ENCODE measurements around the gene PRRT2.

Gene PRRT2

DNA sequence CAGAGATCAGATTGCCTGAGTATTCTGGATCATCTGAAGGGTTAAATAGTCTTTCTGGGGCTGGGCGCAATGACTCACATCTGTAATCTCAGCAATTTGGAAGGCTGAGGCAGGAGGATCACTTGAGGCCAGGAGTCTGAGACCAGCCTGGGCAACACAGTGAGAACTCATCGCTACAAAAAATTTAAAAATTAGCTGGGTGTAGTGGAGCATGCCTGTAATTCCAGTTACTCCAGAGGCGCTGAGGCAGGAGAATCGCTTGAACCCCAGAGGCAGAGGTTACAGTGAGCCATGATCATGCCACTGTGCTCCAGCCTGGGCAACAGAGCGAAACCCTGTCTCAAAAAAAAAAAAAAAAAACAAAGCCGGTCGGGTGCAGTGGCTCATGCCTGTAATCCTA is 23.9 kb downstream of the PRRT2 start:
- DNase-seq = no peak

DNA sequence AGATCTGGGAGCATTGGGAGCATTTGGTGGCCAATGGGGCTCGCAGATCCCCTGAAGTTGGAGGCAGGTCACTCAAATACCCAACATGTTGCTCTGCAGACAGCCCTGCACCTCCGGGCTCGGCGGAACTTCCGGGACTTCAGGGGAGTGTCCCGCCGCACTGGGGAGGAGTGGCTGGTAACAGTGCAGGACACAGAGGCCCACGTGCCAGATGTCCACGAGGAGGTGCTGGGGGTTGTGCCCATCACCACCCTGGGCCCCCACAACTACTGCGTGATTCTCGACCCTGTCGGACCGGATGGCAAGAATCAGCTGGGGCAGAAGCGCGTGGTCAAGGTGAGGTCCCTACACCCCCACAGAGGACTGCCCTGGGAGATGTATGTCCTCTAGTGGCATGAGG is 24.6 kb downstream of the PRRT2 start:
- no peak for DNase-seq

GRCh38 chr16:29837841-29838240 is 25.8 kb downstream of the PRRT2 start:
- DNase-seq = no peak

GRCh38 chr16:29839822-29840221 is 27.8 kb downstream of the PRRT2 start:
- no peak for DNase-seq

- DNase-seq = no peak
These were observed 28.2 kb downstream of the PRRT2 start for GRCh38 chr16:29840240-29840639.

DNA sequence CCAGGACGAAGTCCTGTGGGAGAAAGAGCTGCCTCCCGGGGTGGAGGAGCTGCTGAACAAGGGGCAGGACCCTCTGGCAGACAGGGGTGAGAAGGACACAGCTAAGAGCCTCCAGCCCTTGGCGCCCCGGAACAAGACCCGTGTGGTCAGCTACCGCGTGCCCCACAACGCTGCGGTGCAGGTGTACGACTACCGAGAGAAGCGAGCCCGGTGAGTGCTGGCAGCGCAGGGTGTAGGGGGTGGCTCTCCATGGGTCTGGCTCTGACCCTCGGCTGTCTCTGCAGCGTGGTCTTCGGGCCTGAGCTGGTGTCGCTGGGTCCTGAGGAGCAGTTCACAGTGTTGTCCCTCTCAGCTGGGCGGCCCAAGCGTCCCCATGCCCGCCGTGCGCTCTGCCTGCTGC is 29.6 kb downstream of the PRRT2 start:
- no peak for DNase-seq

DNA sequence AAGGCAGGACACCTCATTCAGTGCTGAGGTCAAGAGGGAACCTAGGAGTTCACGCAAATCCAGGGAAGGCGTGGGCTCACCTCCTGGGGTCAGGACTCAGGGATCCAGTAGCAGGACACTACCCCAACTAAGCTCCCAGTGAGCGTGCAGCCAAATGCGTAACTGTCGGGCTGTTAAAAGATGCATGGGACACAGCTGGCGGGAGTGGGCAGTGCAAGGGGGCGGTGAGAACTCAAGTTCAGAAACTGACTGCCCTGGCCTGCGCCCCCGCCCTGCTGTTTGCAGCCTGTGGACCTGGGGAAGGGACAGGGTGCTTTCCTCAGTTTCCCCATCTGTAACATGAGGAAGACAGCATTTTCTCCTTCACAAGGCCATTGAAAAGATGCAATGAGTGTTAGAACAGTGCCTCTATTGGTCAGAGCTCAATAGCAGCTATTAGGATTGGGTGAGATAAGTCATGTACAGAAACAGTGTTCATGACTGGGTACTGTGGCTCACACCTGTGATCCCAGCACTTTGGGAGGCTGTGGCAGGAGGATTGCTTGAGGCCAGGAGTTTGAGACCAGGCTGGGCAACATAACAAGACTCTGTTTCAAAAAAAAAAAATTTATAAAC is 30.8 kb downstream of the PRRT2 start:
- no peak for DNase-seq

GRCh38 chr16:29843931-29844330 is 31.9 kb downstream of the PRRT2 start:
- no peak for DNase-seq

DNA sequence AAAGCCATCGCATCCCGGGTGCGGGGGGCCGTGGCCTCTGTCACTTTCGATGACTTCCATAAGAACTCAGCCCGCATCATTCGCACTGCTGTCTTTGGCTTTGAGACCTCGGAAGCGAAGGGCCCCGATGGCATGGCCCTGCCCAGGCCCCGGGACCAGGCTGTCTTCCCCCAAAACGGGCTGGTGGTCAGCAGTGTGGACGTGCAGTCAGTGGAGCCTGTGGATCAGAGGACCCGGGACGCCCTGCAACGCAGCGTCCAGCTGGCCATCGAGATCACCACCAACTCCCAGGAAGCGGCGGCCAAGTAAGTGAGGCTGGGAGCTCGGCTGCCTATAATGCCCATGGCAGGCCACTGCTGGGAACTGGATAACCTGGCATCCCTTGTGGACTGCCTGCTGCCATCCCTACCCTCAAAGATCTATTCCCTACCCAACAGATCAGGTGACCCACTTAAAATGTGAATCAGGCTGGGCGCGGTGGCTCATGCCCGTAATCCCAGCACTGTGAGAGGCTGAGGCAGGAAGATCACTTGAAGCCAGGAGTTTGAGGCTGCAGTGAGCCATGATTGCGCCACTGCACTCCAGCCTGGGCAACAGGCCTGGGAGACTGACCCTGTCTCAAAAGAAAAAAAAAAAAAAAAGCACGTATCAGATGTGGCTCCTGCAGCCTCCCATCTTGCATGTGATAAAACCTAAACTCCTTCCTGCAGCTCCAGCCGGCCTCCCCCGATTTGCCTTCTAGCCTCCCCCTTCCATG is 32.8 kb downstream of the PRRT2 start:
- no peak for DNase-seq

- no peak for DNase-seq
These were observed 33.7 kb downstream of the PRRT2 start for GRCh38 chr16:29845656-29846055.

DNA sequence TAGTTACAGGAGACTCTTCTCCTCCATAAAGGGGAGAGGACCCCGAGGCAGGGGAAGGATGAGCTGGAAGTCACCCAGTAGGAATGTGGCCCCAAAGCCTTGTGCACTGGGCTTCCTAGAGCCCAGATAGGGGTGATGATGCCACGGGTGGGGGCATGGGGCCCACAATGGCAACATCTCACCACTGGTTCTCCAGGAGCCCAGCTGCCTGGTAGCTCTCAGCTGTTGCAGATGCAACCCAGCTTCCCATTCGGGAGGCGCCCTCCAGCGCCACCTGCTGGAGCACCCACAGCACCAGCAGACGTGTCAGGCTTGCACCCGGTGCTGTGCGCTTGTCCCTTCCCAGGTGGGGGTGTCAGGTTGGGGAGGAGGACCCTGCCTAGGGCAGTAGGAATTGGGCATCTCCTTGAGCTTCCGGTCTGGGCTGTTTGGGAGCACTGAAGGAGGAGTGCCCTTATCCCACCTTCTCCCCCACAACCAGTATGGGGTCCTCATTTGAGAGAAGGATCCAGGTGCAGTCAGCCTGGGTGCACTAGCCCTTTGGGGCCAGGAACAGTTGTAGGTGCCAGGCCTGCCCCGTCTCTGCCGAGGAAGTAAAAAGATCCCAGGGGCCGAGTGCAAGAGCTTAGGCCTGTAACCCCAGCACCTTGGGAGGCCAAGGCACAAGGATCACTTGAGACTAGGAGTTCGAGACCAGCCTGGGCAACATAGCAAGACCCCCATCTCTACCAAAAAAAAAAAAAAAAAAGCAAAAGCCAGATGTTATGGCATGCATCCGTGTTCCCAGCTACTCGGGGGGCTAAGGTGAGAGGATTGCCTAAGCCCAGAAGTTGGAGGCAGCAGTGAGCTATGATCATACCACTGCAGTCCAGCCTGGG is 36.7 kb downstream of the PRRT2 start:
- peak; percentile 56 to 75 (median 70) for DNase-seq

DNA sequence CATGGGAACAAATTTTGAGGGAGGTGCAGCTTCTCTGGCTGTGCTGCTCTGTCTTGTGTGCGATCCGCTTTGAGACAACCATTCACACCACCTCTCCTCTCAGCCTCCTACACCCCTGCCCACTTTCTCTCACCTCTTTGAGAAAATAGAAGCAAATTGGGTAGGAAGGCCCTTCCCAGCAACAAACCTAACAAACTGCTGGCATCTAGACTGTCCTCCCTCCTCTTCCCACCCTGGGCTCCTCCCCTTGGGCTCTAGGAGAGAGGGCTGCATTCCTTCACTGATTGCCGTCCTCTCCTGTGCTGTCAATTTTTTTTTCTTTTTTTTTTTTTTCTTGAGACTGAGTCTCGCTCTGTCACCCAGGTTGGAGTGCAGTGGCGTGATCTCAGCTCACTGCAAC is 37.5 kb downstream of the PRRT2 start:
- DNase-seq = no peak

- no peak for DNase-seq
These were observed 39.0 kb downstream of the PRRT2 start for GRCh38 chr16:29850998-29851397.

GRCh38 chr16:29852654-29853053 is 40.7 kb downstream of the PRRT2 start:
- no peak for DNase-seq

DNA sequence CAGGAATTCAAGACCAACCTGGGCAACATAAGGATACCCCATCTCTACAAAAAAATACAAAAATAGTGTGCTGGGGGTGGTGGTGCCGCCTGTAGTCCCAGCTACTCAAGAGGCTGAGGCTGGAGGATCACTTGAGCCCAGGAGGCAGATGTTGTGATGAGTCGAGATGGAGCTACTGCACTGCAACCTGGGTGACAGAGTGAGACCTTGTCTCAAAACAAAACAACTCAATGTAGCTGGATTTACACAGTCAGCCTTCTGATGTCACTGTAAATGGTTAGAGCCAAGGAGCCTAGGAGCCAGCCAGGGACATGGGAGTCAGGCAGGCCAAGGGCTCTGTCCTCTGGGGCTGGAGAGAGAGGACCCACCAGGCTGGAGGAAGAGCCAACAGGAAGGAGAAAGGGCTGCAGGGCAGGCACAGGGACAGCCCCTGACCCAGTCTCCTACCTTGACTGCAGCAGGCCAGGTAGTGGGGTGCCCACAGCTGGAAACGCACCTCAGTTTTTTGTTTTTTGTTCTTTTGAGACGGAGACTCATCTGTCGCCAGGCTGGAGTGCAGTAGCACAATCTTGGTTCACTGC is 42.6 kb downstream of the PRRT2 start:
- no peak for DNase-seq

- DNase-seq = no peak
These were observed 45.3 kb downstream of the PRRT2 start for GRCh38 chr16:29857133-29857760.

GRCh38 chr16:29858149-29858849 is 46.3 kb downstream of the PRRT2 start:
- no peak for DNase-seq

- no peak for DNase-seq
These were observed 47.0 kb downstream of the PRRT2 start for GRCh38 chr16:29858974-29859373.

- DNase-seq = no peak
These were observed 48.2 kb downstream of the PRRT2 start for GRCh38 chr16:29860218-29860617.

DNA sequence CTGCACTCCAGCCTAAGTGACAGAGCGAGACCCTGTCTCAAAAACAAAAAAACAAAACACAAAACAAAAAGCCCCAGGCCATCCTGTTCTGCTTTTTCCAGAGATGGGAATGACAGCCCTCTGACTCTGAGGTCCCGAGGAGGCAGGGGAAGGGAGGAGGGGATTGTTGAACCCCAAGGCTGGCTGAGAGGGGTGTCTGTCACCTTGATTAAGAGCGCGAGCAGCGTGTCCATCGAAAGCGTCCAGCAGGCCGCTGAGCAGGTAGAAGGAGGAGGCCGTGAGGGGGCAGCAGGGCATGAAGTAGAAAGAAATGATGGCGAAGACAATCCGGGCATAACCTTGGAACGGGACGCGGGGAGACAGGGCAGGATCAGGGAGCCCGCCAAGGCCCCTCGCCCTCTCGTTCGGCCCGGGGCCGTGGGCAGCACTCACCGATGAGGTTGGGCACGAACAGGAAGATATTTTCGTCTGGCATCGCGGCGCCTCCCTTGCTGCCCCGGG is 50.4 kb downstream of the PRRT2 start:
- DNase-seq = no peak

DNA sequence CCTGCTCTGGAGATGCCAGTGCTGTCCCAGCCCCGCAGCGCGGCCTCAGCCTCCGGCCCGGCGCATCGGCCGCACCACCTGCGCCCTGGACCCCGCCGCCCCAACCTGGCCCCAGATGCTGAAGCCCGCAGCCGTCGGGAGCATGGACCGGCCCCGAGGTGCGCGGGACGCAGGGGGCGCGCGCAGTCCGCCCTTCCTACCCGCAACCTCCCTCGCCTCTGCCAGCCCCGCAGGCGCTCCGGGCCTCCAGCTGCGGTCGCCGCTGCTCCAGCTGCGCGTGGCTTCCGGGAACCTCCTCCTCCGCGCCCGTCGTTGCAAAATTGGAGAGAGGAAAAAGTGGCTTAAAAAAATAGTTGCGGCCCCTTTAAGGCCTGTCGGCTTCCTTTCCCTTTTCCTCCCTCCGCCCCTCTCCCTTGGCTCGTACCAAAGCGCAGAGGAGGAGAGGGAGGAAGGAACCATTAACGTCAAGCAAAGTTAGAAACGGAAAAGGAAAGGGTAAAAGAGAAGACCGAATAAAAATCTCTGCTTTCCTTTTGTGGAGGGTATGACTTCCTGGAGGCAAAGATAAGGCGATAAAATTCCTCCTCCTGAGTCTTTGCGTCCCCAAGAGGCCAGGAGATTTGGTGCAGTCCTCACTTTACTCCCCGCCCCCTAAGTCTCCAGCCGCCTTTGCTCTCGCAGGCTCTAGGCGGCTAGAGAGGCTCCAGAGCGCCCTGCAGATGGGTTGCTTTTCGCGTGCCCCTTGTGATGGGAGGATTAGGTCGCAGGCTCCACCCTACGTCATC is 51.1 kb downstream of the PRRT2 start, which contains the start of gene CDIPT:
CDIPT (minus strand) TSS at position 343 of the 785 bp plus-strand sequence. CDS start 369 bp downstream, outside the sequence.
- DNase-seq = peak; percentile 64 to 87 (median 82)
